VCaP (cell line): Measurements from ENCODE around the gene GALNT15.

Source experiments
- H3K27ac ChIP-seq: fragments of 450-650 bp; 2 replicates; pipeline ENCODE4 v1.5.1; 2017
- CTCF ChIP-seq: fragments of 450-650 bp; conservative IDR thresholded peaks from 2 replicates; pipeline ENCODE4 v1.5.1; 2017; ENCODE audit warnings: mild to moderate bottlenecking, moderate library complexity

Gene GALNT15

GRCh38 chr3:16200411-16200810 lies 25.9 kb downstream of the GALNT15 start:
- no peak for TF ChIP-seq CTCF
- no peak overlapping the region for H3K27ac ChIP-seq

- H3K27ac ChIP-seq = no peak overlapping the region
- TF ChIP-seq CTCF = no peak
Measured at GRCh38 chr3:16203031-16203430, 28.6 kb downstream of the GALNT15 start.

- no peak for TF ChIP-seq CTCF
- H3K27ac ChIP-seq = no peak overlapping the region
Measured at GRCh38 chr3:16203671-16204629, 29.5 kb downstream of the GALNT15 start.

- no peak overlapping the region for H3K27ac ChIP-seq
- no peak for TF ChIP-seq CTCF
Measured at GRCh38 chr3:16204751-16205150, 30.3 kb downstream of the GALNT15 start.

- no peak overlapping the region for H3K27ac ChIP-seq
- no peak for TF ChIP-seq CTCF
Measured at GRCh38 chr3:16205156-16205870, 30.8 kb downstream of the GALNT15 start.

- H3K27ac ChIP-seq = no peak overlapping the region
- TF ChIP-seq CTCF = no peak
Measured at GRCh38 chr3:16207031-16207430, 32.6 kb downstream of the GALNT15 start.

- no peak overlapping the region for H3K27ac ChIP-seq
- no peak for TF ChIP-seq CTCF
Measured at GRCh38 chr3:16211176-16211904, 36.9 kb downstream of the GALNT15 start.
